MCF 10A (cell line): Measurements from ENCODE around the gene PCDHB6. TPM values are rescaled to one million over a fixed set of nuclear protein-coding genes. Genes with fewer than 3 reads are reported as not detected.

ENCODE experiments used
- total RNA-seq: library from RNA; stranded (reverse); gene quantifications from 2 replicates; pipeline ENCODE4 v1.2.3, GENCODE V29; 2022

PCDHB6 gene
- total RNA-seq, 1 experiment from 2014 or later = 0.19 TPM

Other genes starting within 250 kb of the PCDHB6 start
- 17.2 and 26.3 TPM in 2 replicates for gene PCDHAC1, start 223.8 kb upstream of the PCDHB6 start, total RNA-seq
- gene PCDHAC2, start 183.6 kb upstream of the PCDHB6 start, total RNA-seq = 9.3 and 12.3 TPM in 2 replicates
- not detected in 2 replicates for gene PCDHB1, start 98.7 kb upstream of the PCDHB6 start, total RNA-seq
- 2.4 and 2.6 TPM in 2 replicates for gene PCDHB2, start 55.4 kb upstream of the PCDHB6 start, total RNA-seq
- 0.42 and 0.49 TPM in 2 replicates for gene PCDHB3, start 49.6 kb upstream of the PCDHB6 start, total RNA-seq
- 0.44 and 1.3 TPM in 2 replicates for gene PCDHB4, start 28.2 kb upstream of the PCDHB6 start, total RNA-seq
- 1.2 and 1.7 TPM in 2 replicates for gene PCDHB5, start 14.9 kb upstream of the PCDHB6 start, total RNA-seq
- 0.28 and 0.29 TPM in 2 replicates for gene PCDHB7, start 22.6 kb downstream of the PCDHB6 start, total RNA-seq
- 0.34 TPM in 1 of 2 replicates, not detected in the other for gene PCDHB8, start 27.7 kb downstream of the PCDHB6 start, total RNA-seq
- 1.8 and 2.5 TPM in 2 replicates for gene PCDHB16, start 32.3 kb downstream of the PCDHB6 start, total RNA-seq
- gene PCDHB9, start 37.1 kb downstream of the PCDHB6 start, total RNA-seq = 1.0 and 1.8 TPM in 2 replicates
- gene PCDHB10, start 42.3 kb downstream of the PCDHB6 start, total RNA-seq = 1.2 and 1.4 TPM in 2 replicates
- 0.75 and 1.3 TPM in 2 replicates for gene PCDHB11, start 49.6 kb downstream of the PCDHB6 start, total RNA-seq
- gene PCDHB12, start 58.7 kb downstream of the PCDHB6 start, total RNA-seq = 1.6 and 2.3 TPM in 2 replicates
- 3.5 and 4.7 TPM in 2 replicates for gene PCDHB13, start 63.9 kb downstream of the PCDHB6 start, total RNA-seq
- 4.7 and 6.2 TPM in 2 replicates for gene PCDHB14, start 73.3 kb downstream of the PCDHB6 start, total RNA-seq
- gene PCDHB15, start 95.3 kb downstream of the PCDHB6 start, total RNA-seq = 0.91 and 1.2 TPM in 2 replicates
- gene SLC25A2, start 154.0 kb downstream of the PCDHB6 start, total RNA-seq = 0.37 and 0.79 TPM in 2 replicates
- 81.3 and 94.9 TPM in 2 replicates for gene TAF7, start 170.7 kb downstream of the PCDHB6 start, total RNA-seq
- gene PCDHGA1, start 180.5 kb downstream of the PCDHB6 start, total RNA-seq = 0.20 and 0.35 TPM in 2 replicates
- 0.32 and 0.33 TPM in 2 replicates for gene PCDHGA2, start 188.7 kb downstream of the PCDHB6 start, total RNA-seq
- 0.07 and 0.25 TPM in 2 replicates for gene PCDHGA3, start 193.8 kb downstream of the PCDHB6 start, total RNA-seq
- 0.19 and 0.59 TPM in 2 replicates for gene PCDHGB1, start 200.0 kb downstream of the PCDHB6 start, total RNA-seq
- gene PCDHGA4, start 205.0 kb downstream of the PCDHB6 start, total RNA-seq = 0.26 and 0.44 TPM in 2 replicates
- 0.61 and 0.88 TPM in 2 replicates for gene PCDHGB2, start 209.9 kb downstream of the PCDHB6 start, total RNA-seq
- gene PCDHGA5, start 214.1 kb downstream of the PCDHB6 start, total RNA-seq = 0.25 and 0.42 TPM in 2 replicates
- 0.33 and 0.56 TPM in 2 replicates for gene PCDHGB3, start 220.2 kb downstream of the PCDHB6 start, total RNA-seq
- gene PCDHGA6, start 223.8 kb downstream of the PCDHB6 start, total RNA-seq = 0.44 and 0.49 TPM in 2 replicates
- 0.56 and 0.86 TPM in 2 replicates for gene PCDHGA7, start 232.7 kb downstream of the PCDHB6 start, total RNA-seq
- 0.49 and 0.79 TPM in 2 replicates for gene PCDHGB4, start 237.6 kb downstream of the PCDHB6 start, total RNA-seq
- 0.28 and 0.56 TPM in 2 replicates for gene PCDHGA8, start 242.6 kb downstream of the PCDHB6 start, total RNA-seq
- gene PCDHGB5, start 247.9 kb downstream of the PCDHB6 start, total RNA-seq = 3.2 and 5.6 TPM in 2 replicates